Measurements from ENCODE around the gene UBN1.

UBN1 gene

DNA sequence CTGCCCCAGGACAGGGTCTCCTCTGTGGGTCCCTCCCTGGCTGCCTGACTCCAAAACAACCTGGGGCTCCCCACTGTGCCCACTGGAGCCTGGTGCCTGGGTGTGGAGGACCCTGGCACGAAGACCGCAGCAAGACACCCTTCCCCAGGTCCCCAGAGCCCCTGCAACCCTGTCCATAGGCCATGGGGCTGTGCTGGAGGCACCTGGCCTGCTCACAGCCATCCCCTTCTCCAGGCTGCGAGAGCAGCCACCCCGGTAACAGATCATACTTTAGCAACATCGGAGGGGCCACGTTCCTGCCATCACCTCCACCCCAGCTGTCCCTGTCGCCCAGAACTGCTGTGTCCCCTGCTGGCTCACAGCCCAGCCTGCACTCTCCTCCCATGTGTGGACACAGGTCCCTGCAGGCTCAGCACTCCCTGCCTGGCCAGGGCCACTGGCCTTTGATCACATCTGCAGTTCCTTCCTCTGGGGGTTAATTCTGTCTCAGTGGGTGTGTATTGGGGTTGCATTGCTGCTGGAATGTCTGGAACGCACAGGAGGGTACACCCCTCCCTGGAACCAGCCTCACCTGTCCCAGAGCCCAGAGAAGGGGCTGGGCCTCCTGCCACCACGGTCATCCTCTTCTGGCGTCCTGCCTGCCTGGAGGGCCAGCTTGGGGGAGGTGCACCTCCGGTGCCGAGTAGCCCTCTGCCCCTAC is 77.5 kb downstream of the UBN1 start:
- Histone ChIP-seq H3K4me1 (ENCODE audit: insufficient read depth, low read length) (no peaks in the 10 kb centered on the region), H3K36me3 (ENCODE audit: insufficient read depth, low read length) (no peaks in the 10 kb centered on the region), H3K27me3 (ENCODE audit: insufficient read depth, low read length, poor library complexity) (no peaks in the 10 kb centered on the region), H3K79me2 (ENCODE audit: insufficient read depth, low read length) (no peaks in the 10 kb centered on the region), H3K4me2 (ENCODE audit: insufficient read depth, low read length) (no peak overlapping the region), H3K27ac (ENCODE audit: low read length) (no peak overlapping the region), H3K4me3 (ENCODE audit: low read depth in 1 of 2, low read length in 2 of 2) (no peak overlapping the region), H3K9ac (ENCODE audit: low read depth, low read length) (no peak overlapping the region), H2AFZ (ENCODE audit: low read depth, low read length) (no peak overlapping the region), H3K9me3 (ENCODE audit: insufficient read depth, low read length, severe bottlenecking) (peaks cover 11% of the 10 kb centered on the region), H4K20me1 (ENCODE audit: insufficient read depth, low read length) (no peaks in the 10 kb centered on the region)
- TF ChIP-seq EZH2 (IDR thresholded peaks at IDR 0.05; ENCODE audit: borderline replicate concordance, low read depth, low read length, severe bottlenecking), result no peak
- DNase-seq (no peak), ATAC-seq (ENCODE audit: insufficient read depth, low read depth) (no peak)

DNA sequence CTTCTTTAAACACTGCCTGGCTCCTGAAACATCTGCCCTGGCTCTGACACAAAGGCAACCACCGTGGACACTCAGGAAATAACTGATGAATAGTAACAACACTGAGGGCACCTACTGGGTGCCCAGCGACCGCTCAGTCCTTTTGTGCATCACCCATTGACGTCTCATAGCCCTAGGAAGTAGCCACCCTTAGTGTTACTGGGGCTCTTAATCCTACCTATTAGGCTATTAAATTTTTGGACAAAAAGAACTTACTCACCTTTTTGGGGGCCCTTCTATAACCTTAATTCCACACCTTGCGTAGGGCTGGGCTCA is 78.0 kb downstream of the UBN1 start:
- H3K79me2 ChIP-seq (ENCODE audit: insufficient read depth, low read length), result no peaks in the 10 kb centered on the region
- H3K4me1 ChIP-seq (ENCODE audit: insufficient read depth, low read length), result no peaks in the 10 kb centered on the region
- ATAC-seq (ENCODE audit: insufficient read depth, low read depth) (no peak), DNase-seq (no peak)
- no peaks in the 10 kb centered on the region for H3K27me3 ChIP-seq (ENCODE audit: insufficient read depth, low read length, poor library complexity)
- H3K4me2 ChIP-seq (ENCODE audit: insufficient read depth, low read length), result no peak overlapping the region
- H3K9ac ChIP-seq (ENCODE audit: low read depth, low read length), result no peak overlapping the region
- H3K27ac ChIP-seq (ENCODE audit: low read length), result no peak overlapping the region
- TF ChIP-seq EZH2 (IDR thresholded peaks at IDR 0.05; ENCODE audit: borderline replicate concordance, low read depth, low read length, severe bottlenecking), result no peak
- TF ChIP-seq, protein P1, sequence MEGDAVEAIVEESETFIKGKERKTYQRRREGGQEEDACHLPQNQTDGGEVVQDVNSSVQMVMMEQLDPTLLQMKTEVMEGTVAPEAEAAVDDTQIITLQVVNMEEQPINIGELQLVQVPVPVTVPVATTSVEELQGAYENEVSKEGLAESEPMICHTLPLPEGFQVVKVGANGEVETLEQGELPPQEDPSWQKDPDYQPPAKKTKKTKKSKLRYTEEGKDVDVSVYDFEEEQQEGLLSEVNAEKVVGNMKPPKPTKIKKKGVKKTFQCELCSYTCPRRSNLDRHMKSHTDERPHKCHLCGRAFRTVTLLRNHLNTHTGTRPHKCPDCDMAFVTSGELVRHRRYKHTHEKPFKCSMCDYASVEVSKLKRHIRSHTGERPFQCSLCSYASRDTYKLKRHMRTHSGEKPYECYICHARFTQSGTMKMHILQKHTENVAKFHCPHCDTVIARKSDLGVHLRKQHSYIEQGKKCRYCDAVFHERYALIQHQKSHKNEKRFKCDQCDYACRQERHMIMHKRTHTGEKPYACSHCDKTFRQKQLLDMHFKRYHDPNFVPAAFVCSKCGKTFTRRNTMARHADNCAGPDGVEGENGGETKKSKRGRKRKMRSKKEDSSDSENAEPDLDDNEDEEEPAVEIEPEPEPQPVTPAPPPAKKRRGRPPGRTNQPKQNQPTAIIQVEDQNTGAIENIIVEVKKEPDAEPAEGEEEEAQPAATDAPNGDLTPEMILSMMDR (IDR thresholded peaks at IDR 0.05; ENCODE audit: borderline replicate concordance, extremely low read depth, low read length, poor library complexity, severe bottlenecking), result no peak
- H4K20me1 ChIP-seq (ENCODE audit: insufficient read depth, low read length), result no peaks in the 10 kb centered on the region
- no peak overlapping the region for H3K4me3 ChIP-seq (ENCODE audit: low read depth in 1 of 2, low read length in 2 of 2)
- H2AFZ ChIP-seq (ENCODE audit: low read depth, low read length), result no peak overlapping the region
- H3K9me3 ChIP-seq (ENCODE audit: insufficient read depth, low read length, severe bottlenecking), result peaks cover 11% of the 10 kb centered on the region
- no peaks in the 10 kb centered on the region for H3K36me3 ChIP-seq (ENCODE audit: insufficient read depth, low read length)

DNA sequence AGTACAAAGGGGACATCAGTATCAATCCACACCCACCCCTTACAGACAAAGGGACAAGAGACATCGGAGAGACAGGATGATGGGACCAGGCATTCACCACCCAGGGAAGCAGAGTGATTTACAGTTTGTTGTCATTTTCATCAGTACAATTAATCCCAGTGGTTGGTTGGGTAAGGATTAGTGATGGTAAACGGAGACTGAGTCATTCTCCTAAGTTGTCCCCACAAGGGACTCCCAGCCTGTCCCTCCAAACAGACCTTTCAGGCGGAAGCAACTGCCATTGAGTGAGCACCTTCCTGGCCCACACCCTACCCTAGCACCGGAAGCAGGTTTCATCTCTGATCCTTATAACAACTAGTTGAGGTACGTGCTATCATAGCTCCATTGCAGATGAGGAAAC is 78.5 kb downstream of the UBN1 start:
- no peaks in the 10 kb centered on the region for H4K20me1 ChIP-seq (ENCODE audit: insufficient read depth, low read length)
- no peaks in the 10 kb centered on the region for H3K4me1 ChIP-seq (ENCODE audit: insufficient read depth, low read length)
- no peaks in the 10 kb centered on the region for H3K36me3 ChIP-seq (ENCODE audit: insufficient read depth, low read length)
- no peak overlapping the region for H3K9ac ChIP-seq (ENCODE audit: low read depth, low read length)
- no peak for TF ChIP-seq EZH2 (IDR thresholded peaks at IDR 0.05; ENCODE audit: borderline replicate concordance, low read depth, low read length, severe bottlenecking)
- TF ChIP-seq, protein P1 (IDR thresholded peaks at IDR 0.05; ENCODE audit: borderline replicate concordance, extremely low read depth, low read length, poor library complexity, severe bottlenecking), result no peak
- H2AFZ ChIP-seq (ENCODE audit: low read depth, low read length), result no peak overlapping the region
- H3K4me3 ChIP-seq (ENCODE audit: low read depth in 1 of 2, low read length in 2 of 2), result no peak overlapping the region
- no peaks in the 10 kb centered on the region for H3K79me2 ChIP-seq (ENCODE audit: insufficient read depth, low read length)
- peaks cover 11% of the 10 kb centered on the region for H3K9me3 ChIP-seq (ENCODE audit: insufficient read depth, low read length, severe bottlenecking)
- no peak overlapping the region for H3K4me2 ChIP-seq (ENCODE audit: insufficient read depth, low read length)
- H3K27me3 ChIP-seq (ENCODE audit: insufficient read depth, low read length, poor library complexity), result no peaks in the 10 kb centered on the region
- DNase-seq (no peak), ATAC-seq (ENCODE audit: insufficient read depth, low read depth) (no peak)
- H3K27ac ChIP-seq (ENCODE audit: low read length), result no peak overlapping the region

DNA sequence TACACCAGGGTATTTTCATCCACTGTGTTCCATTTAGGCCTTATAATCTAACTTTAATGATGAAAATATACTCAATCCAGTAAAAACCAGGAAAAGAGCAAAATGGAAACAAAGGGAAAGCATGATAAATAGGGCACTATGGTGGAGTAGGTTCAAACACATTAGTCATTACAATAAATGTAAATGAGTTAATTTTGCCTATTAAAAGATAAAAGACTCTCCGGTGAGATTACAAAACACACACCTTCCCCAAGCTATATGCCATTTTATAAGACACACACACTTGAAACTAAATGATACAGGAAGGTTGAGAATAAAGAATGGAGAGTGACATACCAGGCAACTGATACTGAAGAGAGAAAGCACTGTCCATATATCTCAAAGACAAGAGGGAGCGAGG is 79.6 kb downstream of the UBN1 start:
- peaks cover 11% of the 10 kb centered on the region for H3K9me3 ChIP-seq (ENCODE audit: insufficient read depth, low read length, severe bottlenecking)
- no peaks in the 10 kb centered on the region for H3K36me3 ChIP-seq (ENCODE audit: insufficient read depth, low read length)
- H4K20me1 ChIP-seq (ENCODE audit: insufficient read depth, low read length), result no peaks in the 10 kb centered on the region
- ATAC-seq (ENCODE audit: insufficient read depth, low read depth), result no peak
- no peak overlapping the region for H3K27ac ChIP-seq (ENCODE audit: low read length)
- DNase-seq, result no peak
- H3K4me2 ChIP-seq (ENCODE audit: insufficient read depth, low read length), result no peak overlapping the region
- H3K4me3 ChIP-seq (ENCODE audit: low read depth in 1 of 2, low read length in 2 of 2), result no peak overlapping the region
- H3K27me3 ChIP-seq (ENCODE audit: insufficient read depth, low read length, poor library complexity), result peaks cover under 1% of the 10 kb centered on the region
- H2AFZ ChIP-seq (ENCODE audit: low read depth, low read length), result no peak overlapping the region
- TF ChIP-seq, protein P1 (IDR thresholded peaks at IDR 0.05; ENCODE audit: borderline replicate concordance, extremely low read depth, low read length, poor library complexity, severe bottlenecking), result no peak
- TF ChIP-seq EZH2 (IDR thresholded peaks at IDR 0.05; ENCODE audit: borderline replicate concordance, low read depth, low read length, severe bottlenecking), result no peak
- H3K79me2 ChIP-seq (ENCODE audit: insufficient read depth, low read length), result no peaks in the 10 kb centered on the region
- no peak overlapping the region for H3K9ac ChIP-seq (ENCODE audit: low read depth, low read length)
- no peaks in the 10 kb centered on the region for H3K4me1 ChIP-seq (ENCODE audit: insufficient read depth, low read length)

Data from DND-41 (cell line).